Epithelial cell of proximal tubule (primary cell): ENCODE measurements around the gene RBM14. TPM values are rescaled to one million over a fixed set of nuclear protein-coding genes. Genes with fewer than 3 reads are reported as not detected.
A peak's percentile ranks its signal among the peaks of the same experiment; 100 is the strongest.

Experiments used
- DNase-seq: peaks from one replicate; pipeline ENCODE4 v3.0.0-alpha.2; 2011; ENCODE audit warnings: low read depth
- H3K4me3 ChIP-seq: 2 replicates; pipeline ENCODE4 v1.5.1; 2011; ENCODE audit warnings: low read depth, mild to moderate bottlenecking, low read length
- total RNA-seq: library from RNA; depleted of rRNA; stranded (reverse); fragments of >200 nt; gene quantifications from 2 replicates; pipeline ENCODE4 v1.2.3, GENCODE V29; 2015
- TF ChIP-seq, protein P1 (sequence below): conservative IDR thresholded peaks from 2 replicates; pipeline ENCODE4 v1.5.1; 2012; ENCODE audit warnings: low read depth, mild to moderate bottlenecking, low read length

The RBM14 gene
- total RNA-seq, 1 donor from 2014 or later: 40.4 TPM

DNA sequence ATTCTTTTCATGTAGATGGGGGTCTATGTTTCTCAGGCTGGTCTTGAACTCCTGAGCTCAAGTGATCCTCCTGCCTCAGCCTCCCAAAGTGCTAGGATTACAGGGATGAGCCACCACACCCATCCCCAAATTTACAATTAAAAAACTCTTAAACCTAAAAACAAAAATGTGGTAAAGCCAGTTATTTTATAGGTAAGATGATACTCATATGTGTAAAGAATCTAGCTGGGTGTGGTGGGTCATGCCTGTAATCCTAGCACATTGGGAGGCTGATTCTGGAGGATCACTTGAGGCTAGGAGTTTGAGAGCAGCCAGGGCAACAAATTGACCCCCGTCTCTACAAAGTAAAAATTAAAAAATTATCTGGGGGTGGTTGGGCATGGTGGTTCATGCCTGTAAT is 4.0 kb upstream of the RBM14 start:
- no peak overlapping the region for H3K4me3 ChIP-seq
- no peak for DNase-seq
- TF ChIP-seq, protein P1, sequence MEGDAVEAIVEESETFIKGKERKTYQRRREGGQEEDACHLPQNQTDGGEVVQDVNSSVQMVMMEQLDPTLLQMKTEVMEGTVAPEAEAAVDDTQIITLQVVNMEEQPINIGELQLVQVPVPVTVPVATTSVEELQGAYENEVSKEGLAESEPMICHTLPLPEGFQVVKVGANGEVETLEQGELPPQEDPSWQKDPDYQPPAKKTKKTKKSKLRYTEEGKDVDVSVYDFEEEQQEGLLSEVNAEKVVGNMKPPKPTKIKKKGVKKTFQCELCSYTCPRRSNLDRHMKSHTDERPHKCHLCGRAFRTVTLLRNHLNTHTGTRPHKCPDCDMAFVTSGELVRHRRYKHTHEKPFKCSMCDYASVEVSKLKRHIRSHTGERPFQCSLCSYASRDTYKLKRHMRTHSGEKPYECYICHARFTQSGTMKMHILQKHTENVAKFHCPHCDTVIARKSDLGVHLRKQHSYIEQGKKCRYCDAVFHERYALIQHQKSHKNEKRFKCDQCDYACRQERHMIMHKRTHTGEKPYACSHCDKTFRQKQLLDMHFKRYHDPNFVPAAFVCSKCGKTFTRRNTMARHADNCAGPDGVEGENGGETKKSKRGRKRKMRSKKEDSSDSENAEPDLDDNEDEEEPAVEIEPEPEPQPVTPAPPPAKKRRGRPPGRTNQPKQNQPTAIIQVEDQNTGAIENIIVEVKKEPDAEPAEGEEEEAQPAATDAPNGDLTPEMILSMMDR: no peak

DNA sequence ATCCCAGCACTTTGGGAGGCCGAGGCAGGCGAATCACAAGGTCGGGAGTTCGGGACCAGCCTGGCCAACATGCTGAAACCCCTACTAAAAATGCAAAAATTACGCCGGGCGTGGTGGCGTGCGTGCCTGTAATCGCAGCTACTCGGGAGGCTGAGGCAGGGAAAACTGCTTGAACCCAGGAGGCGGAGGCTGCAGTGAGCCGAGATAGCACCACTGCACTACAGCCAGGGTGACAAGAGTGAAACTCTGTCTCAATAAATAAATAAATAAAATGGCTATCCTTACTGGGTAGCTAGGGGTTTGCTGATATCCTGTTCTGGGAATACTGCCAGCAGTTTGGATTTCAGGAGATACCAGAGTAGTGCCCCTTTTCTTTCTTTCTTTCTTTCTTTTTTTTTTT is 2.4 kb upstream of the RBM14 start:
- TF ChIP-seq, protein P1: no peak
- no peak for DNase-seq
- no peak overlapping the region for H3K4me3 ChIP-seq

DNA sequence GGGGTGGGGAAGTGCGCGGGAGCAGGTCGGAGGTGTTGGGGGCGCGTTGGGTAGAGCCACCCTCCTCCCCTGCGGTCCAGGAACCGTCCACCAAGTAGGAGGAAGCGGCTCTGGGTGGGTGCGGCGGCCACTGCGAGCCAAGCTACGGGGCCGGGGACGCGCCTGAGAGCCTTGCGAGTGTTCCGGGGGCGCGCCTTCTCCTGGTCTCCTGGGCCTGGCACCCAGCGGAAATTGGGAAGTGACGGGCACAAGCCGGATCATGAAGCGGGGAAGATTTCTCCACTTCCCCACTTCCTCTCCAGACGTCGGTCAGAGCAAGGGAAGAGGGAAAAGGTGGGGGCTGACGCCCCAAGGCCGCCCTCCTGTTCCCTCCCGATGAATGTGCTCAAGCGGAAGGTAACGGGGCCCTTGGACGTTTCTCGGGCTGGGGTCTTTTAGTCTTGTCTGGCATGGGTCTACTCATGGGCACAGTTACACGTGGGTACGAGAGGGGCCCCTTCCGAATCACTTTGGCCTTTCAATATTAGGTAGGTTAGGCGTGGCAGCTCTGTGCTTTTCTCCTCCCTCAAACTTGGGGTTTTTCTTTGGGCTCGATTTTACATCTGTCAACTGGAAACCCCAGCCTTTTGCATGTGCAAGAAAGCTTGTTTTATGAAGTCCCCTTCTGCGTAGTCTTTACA is 865 bp downstream of the RBM14 start:
- H3K4me3 ChIP-seq: peak overlapping the region; percentile 68
- DNase-seq: no peak
- TF ChIP-seq, protein P1: no peak

GRCh38 chr11:66619080-66619554 is 2.7 kb downstream of the RBM14 start:
- no peak for DNase-seq
- TF ChIP-seq, protein P1: no peak

GRCh38 chr11:66624450-66624849 is 8.0 kb downstream of the RBM14 start:
- H3K4me3 ChIP-seq: no peak overlapping the region
- no peak for DNase-seq
- TF ChIP-seq, protein P1: no peak

More at GRCh38 chr11:66619080-66619554, 2.7 kb downstream of the RBM14 start:
- peak overlapping the region; percentile 68 for H3K4me3 ChIP-seq

GRCh38 chr11:66625041-66625751 is 8.8 kb downstream of the RBM14 start:
- DNase-seq: no peak
- H3K4me3 ChIP-seq: no peak overlapping the region
- TF ChIP-seq, protein P1: no peak
